ENCODE measurements around the gene WDR75. TPM values are rescaled to one million over a fixed set of nuclear protein-coding genes. Genes with fewer than 3 reads are reported as not detected.

The WDR75 gene
- 10 to 100 TPM; 28.9 to 35.7 (median 31.0) TPM for total RNA-seq (2021; fragmentation: NEBNext Ultra II Directional; extraction: Animal tissue kit (Norgen Biotek cat#: 25700))
- long read RNA-seq, transcript WDR75-201 (21 exons, 2,701 nt) = major isoform, 21 of 31 reads
- long read RNA-seq, partial matches to known transcripts = 10 of 31 reads
- long read RNA-seq, other reads (novel, unspliced or antisense) = 0 of 31 reads

DNA sequence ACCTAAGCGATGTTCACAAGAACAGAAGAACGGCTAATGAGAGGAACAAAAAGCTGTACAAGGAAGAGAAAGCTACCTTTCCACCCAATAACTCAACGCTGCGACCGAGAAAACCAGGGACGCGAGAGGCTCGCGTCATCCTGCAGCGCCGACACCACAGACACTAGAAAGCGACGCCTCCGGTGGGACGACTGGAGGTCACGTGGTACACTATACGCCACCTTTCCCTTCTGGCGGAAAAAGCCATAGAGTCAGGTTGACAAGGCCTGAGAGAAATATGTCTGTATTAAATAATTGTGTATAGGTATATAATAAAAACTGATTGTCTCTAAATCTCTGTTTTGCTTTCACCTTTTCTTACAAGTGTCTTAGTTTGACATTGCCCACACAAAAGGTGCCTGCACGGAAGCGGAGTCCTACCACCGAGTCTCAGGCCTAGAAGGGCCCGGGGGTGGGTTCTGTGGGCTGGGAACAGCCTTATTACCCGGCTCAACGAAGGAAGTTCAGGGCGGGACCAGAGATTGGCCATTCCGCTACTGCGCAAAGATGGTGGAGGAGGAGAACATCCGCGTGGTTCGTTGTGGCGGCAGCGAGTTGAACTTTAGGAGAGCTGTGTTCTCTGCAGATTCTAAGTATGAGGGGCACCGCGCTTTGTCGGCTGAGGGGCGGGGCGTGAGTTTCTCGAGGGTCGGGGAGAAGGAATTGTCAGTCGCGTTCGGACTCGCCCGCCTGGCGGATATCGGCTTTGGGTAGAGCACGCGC lies at the start of gene WDR75:
Gene WDR75 (plus strand): TSS at position 528 of the 762 bp plus-strand sequence. CDS start 19 bp downstream, at position 547.
- no peak within 1 kb of the TSS; the same call in none of the 2 replicates for H3K4me3 Mint-ChIP-seq
- H3K27ac Mint-ChIP-seq = peak within 1 kb of the TSS; percentile 99
- no peaks in the 10 kb centered on the region for H3K9me3 Mint-ChIP-seq
- DNase-seq = peak; percentile 93
- peaks cover 16% of the 10 kb centered on the region for H3K4me1 Mint-ChIP-seq (ENCODE audit: low read depth)
- TF ChIP-seq, protein P1, sequence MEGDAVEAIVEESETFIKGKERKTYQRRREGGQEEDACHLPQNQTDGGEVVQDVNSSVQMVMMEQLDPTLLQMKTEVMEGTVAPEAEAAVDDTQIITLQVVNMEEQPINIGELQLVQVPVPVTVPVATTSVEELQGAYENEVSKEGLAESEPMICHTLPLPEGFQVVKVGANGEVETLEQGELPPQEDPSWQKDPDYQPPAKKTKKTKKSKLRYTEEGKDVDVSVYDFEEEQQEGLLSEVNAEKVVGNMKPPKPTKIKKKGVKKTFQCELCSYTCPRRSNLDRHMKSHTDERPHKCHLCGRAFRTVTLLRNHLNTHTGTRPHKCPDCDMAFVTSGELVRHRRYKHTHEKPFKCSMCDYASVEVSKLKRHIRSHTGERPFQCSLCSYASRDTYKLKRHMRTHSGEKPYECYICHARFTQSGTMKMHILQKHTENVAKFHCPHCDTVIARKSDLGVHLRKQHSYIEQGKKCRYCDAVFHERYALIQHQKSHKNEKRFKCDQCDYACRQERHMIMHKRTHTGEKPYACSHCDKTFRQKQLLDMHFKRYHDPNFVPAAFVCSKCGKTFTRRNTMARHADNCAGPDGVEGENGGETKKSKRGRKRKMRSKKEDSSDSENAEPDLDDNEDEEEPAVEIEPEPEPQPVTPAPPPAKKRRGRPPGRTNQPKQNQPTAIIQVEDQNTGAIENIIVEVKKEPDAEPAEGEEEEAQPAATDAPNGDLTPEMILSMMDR (IDR thresholded peaks at IDR 0.05) = no peak
- no peaks in the 10 kb centered on the region; the same call in 1 of the 2 replicates for H3K36me3 Mint-ChIP-seq (ENCODE audit: low read depth)
- H3K27me3 Mint-ChIP-seq (ENCODE audit: insufficient read depth) = peaks cover 2% of the 10 kb centered on the region

DNA sequence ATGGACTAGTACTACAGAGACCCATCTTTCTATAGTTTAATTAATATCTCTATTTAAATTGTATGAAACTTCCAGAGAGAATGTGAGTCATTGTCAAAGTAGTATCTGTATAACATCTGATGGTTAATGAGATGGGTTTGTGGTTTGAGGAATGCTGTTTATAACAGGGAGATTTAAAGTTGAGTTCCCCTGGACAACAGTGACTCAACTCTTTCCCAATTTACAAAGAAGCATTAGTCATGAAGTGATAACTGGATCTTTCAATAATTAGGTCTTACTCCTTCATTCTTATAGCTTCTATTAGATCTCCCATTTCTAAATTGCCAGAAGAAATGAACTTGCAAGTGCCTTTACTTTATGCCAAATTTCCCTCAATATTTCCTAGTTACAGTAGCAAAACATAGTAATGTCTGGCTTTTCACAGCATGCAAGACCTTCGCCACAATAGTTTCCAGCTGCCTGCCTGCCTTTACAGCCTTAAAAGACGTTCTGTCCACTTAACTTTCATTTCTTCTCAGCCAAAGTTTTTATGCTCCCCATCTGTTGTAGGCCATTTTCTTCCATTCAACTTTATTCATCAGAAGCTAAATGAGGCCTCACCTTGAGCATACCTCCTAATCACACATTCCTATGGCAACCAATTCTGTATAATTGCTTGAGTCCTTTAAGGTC lies 47.7 kb upstream of the WDR75 start:
- Mint-ChIP-seq H3K27me3 (ENCODE audit: insufficient read depth) (no peaks in the 10 kb centered on the region), H3K36me3 (ENCODE audit: low read depth) (peaks cover 17% of the 10 kb centered on the region), H3K4me1 (ENCODE audit: low read depth) (peaks cover 68% of the 10 kb centered on the region), H3K27ac (peak overlapping the region; percentile 93), H3K9me3 (no peaks in the 10 kb centered on the region), H3K4me3 (peak overlapping the region; percentile 78)
- peak; percentile 96 for DNase-seq
- TF ChIP-seq, protein P1 (IDR thresholded peaks at IDR 0.05) = no peak

GRCh38 chr2:189394525-189394924 lies 46.7 kb upstream of the WDR75 start:
- Mint-ChIP-seq H3K27me3 (ENCODE audit: insufficient read depth) (no peaks in the 10 kb centered on the region), H3K9me3 (no peaks in the 10 kb centered on the region), H3K4me1 (ENCODE audit: low read depth) (peaks cover 68% of the 10 kb centered on the region), H3K27ac (peak overlapping the region; percentile 93), H3K36me3 (ENCODE audit: low read depth) (peaks cover 19% of the 10 kb centered on the region), H3K4me3 (peak overlapping the region; percentile 40; the same call in 1 of the 2 replicates)
- DNase-seq = no peak
- TF ChIP-seq, protein P1 (IDR thresholded peaks at IDR 0.05) = no peak

DNA sequence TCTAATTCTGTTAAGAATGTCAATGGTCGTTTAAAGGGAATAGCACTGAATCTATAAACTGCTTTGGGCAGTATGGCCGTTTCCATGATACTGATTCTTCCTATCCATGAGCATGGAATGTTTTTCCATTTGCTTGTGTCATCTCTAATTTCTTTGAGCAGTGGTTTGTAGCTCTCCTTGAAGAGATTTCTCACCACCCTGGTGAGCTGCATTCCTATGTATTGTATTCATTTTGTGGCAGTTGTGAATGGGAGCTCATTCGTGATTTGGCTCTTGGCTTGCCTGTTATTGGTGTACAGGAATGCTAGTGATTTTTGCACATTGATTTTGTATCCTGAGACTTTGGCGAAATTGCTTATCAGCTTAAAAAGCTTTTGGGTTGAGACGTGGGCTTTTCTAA lies 38.3 kb upstream of the WDR75 start:
- H3K4me3 Mint-ChIP-seq = peak overlapping the region; percentile 31
- peak; percentile 85 for DNase-seq
- H3K27me3 Mint-ChIP-seq (ENCODE audit: insufficient read depth) = no peaks in the 10 kb centered on the region
- peaks cover 63% of the 10 kb centered on the region for H3K4me1 Mint-ChIP-seq (ENCODE audit: low read depth)
- H3K9me3 Mint-ChIP-seq = no peaks in the 10 kb centered on the region; the same call in 1 of the 2 replicates
- TF ChIP-seq, protein P1 (IDR thresholded peaks at IDR 0.05) = no peak
- peaks cover 41% of the 10 kb centered on the region for H3K36me3 Mint-ChIP-seq (ENCODE audit: low read depth)
- peak overlapping the region; percentile 69 for H3K27ac Mint-ChIP-seq

DNA sequence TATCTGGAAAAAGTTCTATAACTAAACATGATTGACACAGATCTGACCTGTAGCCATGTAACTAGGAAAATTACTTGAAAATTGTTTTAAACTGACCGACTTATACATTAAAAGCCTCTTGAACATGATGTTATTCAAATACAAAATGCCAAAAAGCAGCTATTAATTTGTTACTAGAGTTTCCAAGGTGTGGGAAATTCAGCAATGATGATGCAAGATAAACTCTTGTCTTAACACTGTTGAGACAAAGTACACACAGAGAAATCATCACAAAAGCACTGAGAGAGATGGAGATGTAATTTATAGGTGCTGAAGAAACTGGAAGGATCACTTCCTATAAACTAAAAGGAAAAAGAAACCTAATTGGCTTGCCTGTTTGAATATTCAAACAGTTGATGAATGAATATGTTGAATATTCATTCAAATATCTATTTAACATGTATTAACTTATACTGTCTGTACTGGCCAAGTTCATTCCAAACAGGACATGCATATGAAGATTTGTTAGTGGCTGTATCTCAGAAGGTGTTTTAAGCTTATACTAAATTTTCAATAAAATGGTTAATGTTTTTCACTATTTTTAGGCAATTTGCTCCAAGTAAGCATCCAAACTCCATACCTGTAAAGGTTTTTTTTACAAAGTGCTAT lies 34.6 kb upstream of the WDR75 start:
- H3K36me3 Mint-ChIP-seq (ENCODE audit: low read depth) = peaks cover 17% of the 10 kb centered on the region; the same call in 1 of the 2 replicates
- H3K4me3 Mint-ChIP-seq = peak overlapping the region; percentile 84
- no peaks in the 10 kb centered on the region for H3K27me3 Mint-ChIP-seq (ENCODE audit: insufficient read depth)
- no peaks in the 10 kb centered on the region; the same call in 1 of the 2 replicates for H3K9me3 Mint-ChIP-seq
- DNase-seq = no peak
- TF ChIP-seq, protein P1 (IDR thresholded peaks at IDR 0.05) = no peak
- peak overlapping the region; percentile 84 for H3K27ac Mint-ChIP-seq
- peaks cover 77% of the 10 kb centered on the region for H3K4me1 Mint-ChIP-seq (ENCODE audit: low read depth)
